Measurements from ENCODE around the gene MIA3.

- no peak for TF ChIP-seq CTCF (IDR thresholded peaks at IDR 0.05)
- TF ChIP-seq POLR2AphosphoS5 (IDR thresholded peaks at IDR 0.05; ENCODE audit: insufficient read depth in 1 of 2, low read depth in 1 of 2) = no peak
Measured at GRCh38 chr1:222691016-222691415, 73.1 kb downstream of the MIA3 start.
